ENCODE results near the gene SND1.

The SND1 gene

DNA sequence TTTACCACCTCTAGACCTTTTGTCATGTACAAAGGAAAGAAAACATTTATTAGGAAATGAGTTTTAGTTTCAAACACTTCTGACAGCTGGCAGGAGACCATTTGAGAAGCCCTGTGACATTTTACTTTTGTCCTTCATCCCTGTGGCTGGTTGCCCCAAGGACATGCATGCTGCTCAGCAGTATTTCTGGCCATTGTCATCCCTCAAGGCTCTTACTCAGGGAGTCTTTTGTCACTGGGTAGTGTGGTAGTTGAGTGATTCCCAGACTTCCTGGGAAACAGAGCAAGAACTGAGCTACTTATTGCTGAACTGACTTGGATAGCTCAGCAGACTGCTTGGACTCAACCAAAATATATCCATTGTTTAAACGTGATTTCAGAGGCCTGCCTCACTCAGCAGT lies 236.4 kb downstream of the SND1 start:
- Histone ChIP-seq H2AFZ (ENCODE audit: low read depth, low read length) (no peak overlapping the region), H3K27me3 (ENCODE audit: insufficient read depth, low read length) (no peaks in the 10 kb centered on the region), H3K36me3 (ENCODE audit: insufficient read depth, low read length) (peaks cover 16% of the 10 kb centered on the region), H3K9me3 (ENCODE audit: low read length) (peaks cover 6% of the 10 kb centered on the region), H3K4me1 (ENCODE audit: insufficient read depth, low read length) (peaks cover 2% of the 10 kb centered on the region), H3K4me3 (ENCODE audit: low read length) (no peak overlapping the region)

DNA sequence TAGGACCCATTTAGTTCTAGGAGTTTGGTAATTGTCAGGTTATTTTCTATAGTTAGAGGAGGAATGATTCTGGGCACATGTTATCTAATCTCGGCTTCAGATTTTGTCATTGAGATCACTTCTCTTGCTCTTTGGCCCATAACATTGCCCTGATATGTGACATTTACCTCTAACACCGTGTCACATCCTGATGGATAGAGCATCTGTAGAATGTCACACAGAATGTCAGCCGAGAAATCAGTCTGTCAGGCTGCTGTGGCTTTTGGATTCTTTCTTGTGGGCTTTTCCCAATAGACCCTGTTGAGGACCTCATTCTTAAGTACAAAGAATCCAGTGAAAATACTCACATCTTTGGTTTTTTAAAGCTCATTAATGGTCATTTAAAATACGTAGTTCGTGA lies 236.8 kb downstream of the SND1 start:
- Histone ChIP-seq H2AFZ (ENCODE audit: low read depth, low read length) (no peak overlapping the region), H3K4me1 (ENCODE audit: insufficient read depth, low read length) (peaks cover 2% of the 10 kb centered on the region), H3K9me3 (ENCODE audit: low read length) (peaks cover 6% of the 10 kb centered on the region), H3K36me3 (ENCODE audit: insufficient read depth, low read length) (peaks cover 16% of the 10 kb centered on the region), H3K27me3 (ENCODE audit: insufficient read depth, low read length) (no peaks in the 10 kb centered on the region), H3K4me3 (ENCODE audit: low read length) (no peak overlapping the region)

DNA sequence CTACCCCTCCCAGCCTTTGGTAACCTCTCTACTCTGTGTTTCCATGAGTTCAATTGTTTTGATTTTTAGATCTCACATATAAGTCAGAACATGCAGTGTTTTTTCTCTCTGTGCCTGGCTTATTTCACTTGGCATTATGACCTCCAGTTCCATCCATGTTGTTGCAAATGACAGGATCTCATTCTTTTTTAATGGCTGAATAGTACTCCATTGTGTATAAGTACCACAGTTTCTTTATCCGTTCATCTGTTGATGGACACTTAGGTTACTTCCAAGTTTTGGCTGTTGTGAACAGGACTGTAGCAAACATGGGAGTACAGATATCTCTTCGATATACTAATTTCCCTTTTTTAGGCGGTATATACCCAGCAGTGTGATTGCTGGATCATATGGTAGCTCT lies 237.7 kb downstream of the SND1 start:
- peaks cover 6% of the 10 kb centered on the region for H3K9me3 ChIP-seq (ENCODE audit: low read length)
- H2AFZ ChIP-seq (ENCODE audit: low read depth, low read length) = no peak overlapping the region
- H3K4me1 ChIP-seq (ENCODE audit: insufficient read depth, low read length) = peaks cover 2% of the 10 kb centered on the region
- peaks cover 16% of the 10 kb centered on the region for H3K36me3 ChIP-seq (ENCODE audit: insufficient read depth, low read length)
- no peak overlapping the region for H3K4me3 ChIP-seq (ENCODE audit: low read length)
- H3K27me3 ChIP-seq (ENCODE audit: insufficient read depth, low read length) = no peaks in the 10 kb centered on the region

DNA sequence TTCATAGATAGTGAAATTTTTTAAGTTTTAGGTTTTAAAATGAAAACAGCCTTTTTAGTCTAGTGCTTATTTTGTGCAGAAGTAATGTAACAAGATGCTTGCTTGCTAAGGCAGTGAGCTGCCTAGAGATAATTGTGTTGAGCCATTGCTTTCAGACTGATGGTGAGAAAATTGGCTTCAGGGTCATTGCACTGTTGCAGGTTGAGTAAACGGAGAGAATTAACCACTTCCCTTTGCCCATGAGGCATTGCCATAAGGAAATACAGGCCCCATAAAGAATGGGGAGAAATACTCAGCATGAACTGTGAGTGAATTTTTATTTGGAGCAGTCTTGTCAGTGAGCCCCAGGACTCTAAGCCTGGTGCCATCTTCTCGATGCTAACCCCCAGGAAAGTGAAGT lies 238.7 kb downstream of the SND1 start:
- Histone ChIP-seq H3K4me1 (ENCODE audit: insufficient read depth, low read length) (peaks cover 2% of the 10 kb centered on the region), H3K9me3 (ENCODE audit: low read length) (peaks cover 6% of the 10 kb centered on the region), H3K36me3 (ENCODE audit: insufficient read depth, low read length) (peaks cover 16% of the 10 kb centered on the region), H2AFZ (ENCODE audit: low read depth, low read length) (no peak overlapping the region), H3K4me3 (ENCODE audit: low read length) (no peak overlapping the region), H3K27me3 (ENCODE audit: insufficient read depth, low read length) (no peaks in the 10 kb centered on the region)

DNA sequence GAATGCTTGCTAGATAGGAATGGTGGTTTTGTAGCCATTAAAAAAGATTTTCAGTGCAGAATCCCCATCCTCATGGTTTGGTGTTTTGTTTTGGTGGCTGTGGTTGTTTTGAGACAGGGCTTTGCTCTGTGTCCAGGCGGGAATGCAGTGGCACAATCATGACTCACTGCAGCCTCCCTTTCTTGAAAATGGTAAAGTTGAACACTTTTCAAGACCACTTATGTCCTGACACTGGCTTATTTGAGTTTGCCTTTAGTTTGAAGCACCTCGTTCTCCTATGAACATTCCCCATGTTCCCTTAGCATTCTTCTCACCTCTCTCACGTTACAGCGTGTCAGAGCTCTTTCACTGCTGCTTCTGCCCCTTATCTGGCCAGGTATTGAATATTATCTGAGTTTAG lies 239.2 kb downstream of the SND1 start:
- Histone ChIP-seq H3K4me3 (ENCODE audit: low read length) (no peak overlapping the region), H2AFZ (ENCODE audit: low read depth, low read length) (no peak overlapping the region), H3K27me3 (ENCODE audit: insufficient read depth, low read length) (no peaks in the 10 kb centered on the region), H3K9me3 (ENCODE audit: low read length) (peaks cover 6% of the 10 kb centered on the region), H3K4me1 (ENCODE audit: insufficient read depth, low read length) (peaks cover 2% of the 10 kb centered on the region), H3K36me3 (ENCODE audit: insufficient read depth, low read length) (peaks cover 16% of the 10 kb centered on the region)

DNA sequence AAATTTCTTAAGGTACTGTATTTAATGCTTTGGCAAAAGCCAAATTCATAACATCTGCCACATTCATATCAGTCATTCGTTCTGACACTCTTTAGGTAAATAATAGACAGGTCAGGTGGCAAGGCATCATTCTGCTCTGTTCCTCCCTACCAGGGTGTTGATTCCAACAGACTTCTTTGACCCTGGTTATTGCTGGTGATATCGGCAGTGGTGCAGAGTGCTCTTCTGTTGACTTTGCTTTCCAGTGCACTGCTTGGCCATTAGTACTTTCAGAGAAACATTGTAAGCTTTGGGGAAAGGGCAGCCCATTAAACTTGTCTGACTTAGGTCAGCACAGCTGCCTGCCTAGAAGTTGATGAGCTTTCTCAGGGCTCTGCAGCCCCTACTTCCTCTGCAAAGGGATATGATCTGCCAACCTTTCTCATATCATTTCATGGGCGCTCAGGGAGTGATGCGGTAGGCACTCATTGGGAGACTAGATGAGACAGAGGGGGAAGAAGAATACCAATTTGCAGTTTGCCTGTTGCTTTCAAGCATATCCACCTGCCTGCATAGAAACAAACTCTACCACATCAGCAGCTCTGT lies 240.0 kb downstream of the SND1 start:
- peaks cover 16% of the 10 kb centered on the region for H3K36me3 ChIP-seq (ENCODE audit: insufficient read depth, low read length)
- no peaks in the 10 kb centered on the region for H3K27me3 ChIP-seq (ENCODE audit: insufficient read depth, low read length)
- no peak overlapping the region for H2AFZ ChIP-seq (ENCODE audit: low read depth, low read length)
- H3K4me1 ChIP-seq (ENCODE audit: insufficient read depth, low read length) = peaks cover 2% of the 10 kb centered on the region
- no peak overlapping the region for H3K4me3 ChIP-seq (ENCODE audit: low read length)
- peaks cover 6% of the 10 kb centered on the region for H3K9me3 ChIP-seq (ENCODE audit: low read length)

DNA sequence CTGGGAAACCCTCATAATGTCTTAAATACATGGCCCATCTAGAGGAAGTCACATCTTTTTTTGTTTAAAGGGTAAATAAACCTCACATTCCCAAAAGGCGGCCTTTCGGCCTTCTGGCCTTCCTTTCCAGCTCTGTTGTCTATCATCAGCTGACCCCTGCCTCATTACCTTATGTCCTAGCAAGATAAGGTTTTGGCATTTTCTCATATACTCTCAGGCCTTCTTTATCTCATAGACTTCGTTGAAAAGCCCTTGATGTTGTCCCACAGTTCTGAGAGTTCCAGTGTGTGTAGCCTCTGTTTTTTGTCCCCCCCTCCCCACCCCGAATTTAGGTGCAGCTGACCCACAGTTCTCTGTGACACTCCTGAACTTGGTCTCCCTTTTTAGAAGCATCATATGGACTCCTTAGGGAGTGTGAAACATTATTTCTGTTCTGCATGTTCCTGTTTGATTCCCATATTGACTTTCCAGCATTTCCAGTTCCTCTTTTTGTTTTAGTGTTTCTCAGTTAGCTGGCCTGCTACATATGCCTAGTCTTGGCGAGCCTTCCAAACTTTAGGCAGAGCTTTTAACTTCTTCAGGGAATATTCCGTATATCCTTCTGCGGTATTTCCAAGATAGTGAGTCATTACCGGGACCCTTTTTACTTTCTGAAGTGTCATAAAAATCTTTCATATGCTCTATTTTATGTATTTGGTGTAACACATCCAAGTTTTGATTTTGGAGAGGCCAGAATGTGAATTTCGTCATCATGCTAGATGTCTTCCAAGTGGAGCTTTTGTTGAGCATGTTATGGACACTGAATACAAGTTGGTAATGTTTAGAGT lies 240.7 kb downstream of the SND1 start:
- Histone ChIP-seq H3K4me3 (ENCODE audit: low read length) (no peak overlapping the region), H2AFZ (ENCODE audit: low read depth, low read length) (no peak overlapping the region), H3K4me1 (ENCODE audit: insufficient read depth, low read length) (peaks cover 2% of the 10 kb centered on the region), H3K36me3 (ENCODE audit: insufficient read depth, low read length) (peaks cover 15% of the 10 kb centered on the region), H3K9me3 (ENCODE audit: low read length) (peaks cover 6% of the 10 kb centered on the region), H3K27me3 (ENCODE audit: insufficient read depth, low read length) (no peaks in the 10 kb centered on the region)

DNA sequence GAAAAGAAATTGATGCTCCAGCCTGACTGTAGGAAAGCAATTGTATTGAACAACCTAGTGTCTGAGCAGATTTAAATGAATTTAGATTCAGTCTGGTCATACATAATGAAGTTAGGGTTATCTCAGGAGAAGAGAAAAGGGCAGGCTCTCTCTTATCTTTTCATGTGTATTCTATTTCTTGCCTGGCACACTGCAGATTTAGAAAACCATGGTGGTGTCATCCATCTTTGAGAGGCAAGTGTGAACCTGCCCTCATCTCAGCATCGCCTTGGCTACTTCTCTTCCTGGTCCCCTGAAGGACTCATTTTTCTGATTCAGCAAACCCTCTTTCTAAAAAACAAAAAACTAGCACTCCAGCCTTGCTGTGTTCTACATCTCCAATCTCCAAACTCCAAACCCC lies 241.6 kb downstream of the SND1 start:
- H3K4me3 ChIP-seq (ENCODE audit: low read length) = no peak overlapping the region
- H3K36me3 ChIP-seq (ENCODE audit: insufficient read depth, low read length) = peaks cover 10% of the 10 kb centered on the region
- no peaks in the 10 kb centered on the region for H3K27me3 ChIP-seq (ENCODE audit: insufficient read depth, low read length)
- H3K9me3 ChIP-seq (ENCODE audit: low read length) = peaks cover 6% of the 10 kb centered on the region
- peaks cover 2% of the 10 kb centered on the region for H3K4me1 ChIP-seq (ENCODE audit: insufficient read depth, low read length)
- H2AFZ ChIP-seq (ENCODE audit: low read depth, low read length) = no peak overlapping the region

DNA sequence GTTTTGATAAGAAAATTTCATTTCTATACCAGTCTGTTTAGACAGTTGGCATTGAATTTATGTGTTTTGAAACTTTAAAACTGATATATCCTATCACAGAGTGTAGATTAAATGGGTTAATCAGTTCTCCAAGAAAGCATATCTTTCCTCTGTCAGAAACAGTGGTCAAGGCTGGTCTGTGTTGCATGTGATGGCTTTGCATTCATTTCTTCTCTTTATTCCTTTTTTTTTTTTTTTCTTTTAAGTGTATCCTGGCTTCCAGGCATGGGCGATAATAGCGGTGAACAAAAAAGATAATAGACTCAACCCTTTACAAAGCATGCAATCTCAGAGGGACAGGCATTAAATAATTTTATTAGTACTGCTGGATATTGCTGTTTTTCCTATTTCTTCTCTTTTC lies 242.6 kb downstream of the SND1 start:
- H3K4me1 ChIP-seq (ENCODE audit: insufficient read depth, low read length) = peaks cover 2% of the 10 kb centered on the region
- H3K27me3 ChIP-seq (ENCODE audit: insufficient read depth, low read length) = no peaks in the 10 kb centered on the region
- H3K4me3 ChIP-seq (ENCODE audit: low read length) = no peak overlapping the region
- H3K9me3 ChIP-seq (ENCODE audit: low read length) = peaks cover 6% of the 10 kb centered on the region
- H3K36me3 ChIP-seq (ENCODE audit: insufficient read depth, low read length) = peaks cover 7% of the 10 kb centered on the region
- no peak overlapping the region for H2AFZ ChIP-seq (ENCODE audit: low read depth, low read length)

DNA sequence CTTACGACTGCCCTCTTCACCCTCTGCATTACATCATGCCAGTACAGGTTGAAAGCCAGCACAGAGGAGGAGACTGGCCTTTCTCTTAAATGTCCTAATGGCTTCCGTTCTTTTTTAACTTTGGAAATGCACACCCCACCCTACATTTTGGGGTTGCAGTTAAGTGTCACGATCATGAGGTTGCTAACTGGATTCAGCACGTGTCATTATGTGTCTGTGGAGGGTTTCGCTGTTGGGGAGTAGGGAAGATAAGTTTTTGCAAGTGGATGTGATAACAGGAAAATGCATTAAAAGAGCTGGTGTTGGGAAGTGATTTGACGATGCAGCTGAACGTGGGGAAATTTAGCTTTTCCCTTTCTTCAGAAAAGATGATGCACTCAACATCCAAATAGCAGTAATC lies 243.4 kb downstream of the SND1 start:
- Histone ChIP-seq H3K36me3 (ENCODE audit: insufficient read depth, low read length) (peaks cover 7% of the 10 kb centered on the region), H3K4me3 (ENCODE audit: low read length) (no peak overlapping the region), H3K9me3 (ENCODE audit: low read length) (peaks cover 6% of the 10 kb centered on the region), H3K4me1 (ENCODE audit: insufficient read depth, low read length) (peaks cover 3% of the 10 kb centered on the region), H3K27me3 (ENCODE audit: insufficient read depth, low read length) (no peaks in the 10 kb centered on the region), H2AFZ (ENCODE audit: low read depth, low read length) (no peak overlapping the region)

DNA sequence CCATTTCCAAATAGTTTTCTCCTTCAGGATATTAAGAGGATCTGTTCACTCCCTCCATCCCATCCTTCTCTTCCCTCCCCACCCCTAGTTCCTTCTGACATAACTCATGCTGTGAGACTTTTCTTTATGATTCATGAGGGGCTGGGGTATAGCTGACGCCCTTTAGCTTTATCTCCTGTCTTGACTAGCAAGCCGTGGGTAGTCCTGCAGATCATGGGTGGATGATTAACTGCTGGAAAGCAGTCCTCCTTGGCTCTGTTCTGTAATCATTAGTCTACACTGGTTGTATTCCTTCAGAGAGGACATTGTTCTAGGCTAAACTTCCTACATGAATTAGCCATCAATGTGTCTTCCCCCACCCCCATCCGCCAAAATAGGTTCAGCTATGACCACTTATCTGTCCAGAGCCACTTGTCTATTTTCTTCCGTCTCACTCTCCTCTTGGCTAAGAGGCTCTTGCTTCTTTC lies 243.9 kb downstream of the SND1 start:
- Histone ChIP-seq H2AFZ (ENCODE audit: low read depth, low read length) (no peak overlapping the region), H3K4me1 (ENCODE audit: insufficient read depth, low read length) (peaks cover 7% of the 10 kb centered on the region), H3K9me3 (ENCODE audit: low read length) (peaks cover 6% of the 10 kb centered on the region), H3K4me3 (ENCODE audit: low read length) (no peak overlapping the region), H3K27me3 (ENCODE audit: insufficient read depth, low read length) (no peaks in the 10 kb centered on the region), H3K36me3 (ENCODE audit: insufficient read depth, low read length) (peaks cover 7% of the 10 kb centered on the region)

DNA sequence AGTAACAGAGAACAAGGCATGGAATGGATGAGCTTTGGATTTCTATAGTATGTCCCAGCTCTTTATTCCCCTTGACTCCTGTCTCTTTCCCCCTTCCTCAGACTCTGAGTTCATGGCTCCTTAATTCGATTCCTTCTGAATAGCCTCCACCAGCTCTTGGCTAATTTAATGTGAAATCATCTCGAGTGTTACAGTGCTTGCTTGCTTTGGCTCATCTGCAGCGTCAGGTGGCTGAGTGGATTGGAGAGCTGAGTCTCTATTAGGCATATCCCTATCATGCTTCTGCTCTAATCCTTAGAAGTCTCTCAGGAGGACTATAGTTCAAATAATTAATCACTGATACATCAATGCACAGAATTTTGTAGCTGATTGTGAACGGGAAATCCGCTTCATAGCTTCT lies 244.7 kb downstream of the SND1 start:
- H2AFZ ChIP-seq (ENCODE audit: low read depth, low read length) = no peak overlapping the region
- no peaks in the 10 kb centered on the region for H3K27me3 ChIP-seq (ENCODE audit: insufficient read depth, low read length)
- H3K36me3 ChIP-seq (ENCODE audit: insufficient read depth, low read length) = peaks cover 7% of the 10 kb centered on the region
- no peak overlapping the region for H3K4me3 ChIP-seq (ENCODE audit: low read length)
- peaks cover 6% of the 10 kb centered on the region for H3K9me3 ChIP-seq (ENCODE audit: low read length)
- H3K4me1 ChIP-seq (ENCODE audit: insufficient read depth, low read length) = peaks cover 13% of the 10 kb centered on the region

DNA sequence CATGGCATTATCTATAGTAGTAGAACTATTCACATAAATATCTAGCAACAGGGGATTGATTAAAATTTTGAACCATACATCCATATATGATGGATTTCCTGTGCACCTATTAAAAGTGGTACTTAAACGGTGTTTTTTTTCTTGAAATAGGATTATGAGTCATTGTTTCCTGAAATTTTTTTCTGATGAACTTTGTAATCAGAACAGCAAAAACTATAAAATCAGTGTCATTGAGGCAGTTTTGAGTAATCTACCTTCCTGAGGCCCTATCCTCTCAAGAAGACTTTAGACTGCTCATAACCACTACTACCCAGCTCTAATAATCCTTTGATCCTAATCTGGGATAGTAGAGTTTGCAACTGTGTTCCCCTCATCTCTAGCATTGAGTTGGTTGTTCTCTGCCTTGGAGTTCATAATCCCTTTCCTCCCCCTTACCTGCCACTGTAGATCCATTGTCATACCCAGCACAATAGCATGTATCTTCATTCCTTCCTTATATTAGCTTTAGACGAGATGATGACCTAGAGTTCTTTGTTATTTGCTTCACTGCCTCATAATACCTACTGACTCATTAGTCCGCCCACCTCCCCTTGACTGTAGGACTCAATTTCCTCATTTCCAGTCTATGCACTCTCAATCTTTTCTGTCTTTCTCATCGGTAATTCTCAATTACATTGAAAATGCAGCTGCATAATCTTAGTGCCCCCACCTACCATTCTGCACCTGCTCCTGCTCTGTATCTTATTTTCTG lies 245.9 kb downstream of the SND1 start:
- Histone ChIP-seq H3K27me3 (ENCODE audit: insufficient read depth, low read length) (no peaks in the 10 kb centered on the region), H3K9me3 (ENCODE audit: low read length) (no peaks in the 10 kb centered on the region), H3K4me3 (ENCODE audit: low read length) (no peak overlapping the region), H3K4me1 (ENCODE audit: insufficient read depth, low read length) (peaks cover 13% of the 10 kb centered on the region), H2AFZ (ENCODE audit: low read depth, low read length) (no peak overlapping the region), H3K36me3 (ENCODE audit: insufficient read depth, low read length) (no peaks in the 10 kb centered on the region)

Measured in neuron (in vitro differentiated cells).